GM19351 (cell line): ENCODE measurements around the gene LACTBL1.

Source experiments
- ATAC-seq: cut with Tn5 transposase; IDR thresholded peaks from one replicate; pipeline ENCODE4 v1.9.1; 2021; ENCODE audit warnings: mild to moderate bottlenecking, moderate library complexity; ENCODE audit not compliant: unreplicated experiment

The LACTBL1 gene

DNA sequence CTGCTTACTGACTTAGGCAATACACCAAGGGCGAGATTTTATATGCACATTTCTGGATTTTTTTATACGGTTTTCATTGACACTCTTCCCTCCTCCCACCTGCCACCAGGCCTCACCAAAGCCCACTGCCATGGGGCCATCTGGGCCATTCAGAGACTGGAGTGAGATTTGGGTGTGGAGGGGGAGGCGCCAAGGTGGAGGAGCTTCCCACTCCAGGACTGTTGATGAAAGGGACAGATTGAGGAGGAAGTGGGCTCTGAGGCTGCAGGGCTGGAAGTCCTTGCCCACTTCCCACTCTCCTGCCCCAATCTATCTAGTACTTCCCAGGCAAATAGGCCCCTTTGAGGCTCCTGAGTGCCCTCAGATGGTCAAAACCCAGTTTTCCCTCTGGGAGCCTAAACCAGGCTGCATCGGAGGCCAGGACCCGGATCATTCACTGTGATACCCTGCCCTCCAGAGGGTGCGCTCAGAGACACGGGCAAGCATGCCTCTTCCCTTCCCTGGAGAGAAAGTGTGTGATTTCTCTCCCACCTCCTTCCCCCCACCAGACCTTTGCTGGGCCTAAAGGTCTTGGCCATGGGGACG, 57.9 kb downstream of the LACTBL1 start:
- no peak for ATAC-seq

GRCh38 chr1:22914156-22914555, 58.5 kb downstream of the LACTBL1 start:
- ATAC-seq, result no peak

- no peak for ATAC-seq
These were observed 59.1 kb downstream of the LACTBL1 start for GRCh38 chr1:22913421-22914141.

DNA sequence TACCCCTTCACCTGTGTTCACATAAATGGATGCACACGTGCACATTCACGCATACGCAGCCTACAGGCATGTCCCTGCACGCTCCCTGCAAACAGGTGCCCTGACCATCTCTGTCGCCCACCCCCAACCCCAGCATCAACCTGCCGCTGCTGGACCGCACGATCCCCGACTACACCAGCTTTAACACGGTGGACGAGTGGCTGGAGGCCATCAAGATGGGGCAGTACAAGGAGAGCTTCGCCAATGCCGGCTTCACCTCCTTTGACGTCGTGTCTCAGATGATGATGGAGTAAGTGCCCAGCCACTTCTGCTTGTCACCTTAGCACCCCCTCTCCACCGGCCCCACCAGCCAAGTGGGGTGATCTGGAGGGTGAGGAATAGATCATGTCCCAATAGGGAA, 60.4 kb downstream of the LACTBL1 start:
- no peak for ATAC-seq

- no peak for ATAC-seq
These were observed 61.5 kb downstream of the LACTBL1 start for GRCh38 chr1:22910986-22911651.

- no peak for ATAC-seq
These were observed 62.4 kb downstream of the LACTBL1 start for GRCh38 chr1:22910286-22910685.

GRCh38 chr1:22908880-22909426, 63.7 kb downstream of the LACTBL1 start:
- no peak for ATAC-seq

- ATAC-seq, result no peak
These were observed 65.1 kb downstream of the LACTBL1 start for GRCh38 chr1:22907528-22907927.

DNA sequence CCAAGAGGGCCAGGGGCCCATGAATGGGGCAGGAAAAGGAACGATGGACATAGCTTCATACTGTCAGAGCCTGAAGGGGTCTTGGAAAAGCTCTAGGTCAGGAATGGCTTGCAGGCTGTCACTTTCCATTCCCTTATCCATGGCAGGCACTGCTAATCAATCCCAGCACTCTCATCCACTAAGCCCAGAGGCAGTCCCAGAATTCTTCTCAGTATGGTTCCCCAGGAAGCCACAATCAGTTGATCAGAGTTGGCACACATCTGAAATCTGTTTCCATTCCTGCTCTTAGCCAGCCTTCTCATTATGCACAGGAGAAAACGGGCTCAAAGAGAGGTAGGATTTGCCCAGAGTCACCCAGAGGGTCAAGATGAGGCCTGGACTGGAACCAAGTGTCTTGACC, 65.7 kb downstream of the LACTBL1 start:
- no peak for ATAC-seq

- no peak for ATAC-seq
These were observed 69.6 kb downstream of the LACTBL1 start for GRCh38 chr1:22903113-22903512.
